Activated CD8-positive, alpha-beta T cell treated with anti-CD3 and anti-CD28 coated beads for 36 hours (primary cell): ENCODE data around the gene DHRS7C. TPM values are rescaled to one million over a fixed set of nuclear protein-coding genes. Genes with fewer than 3 reads are reported as not detected.

Source experiments
- ATAC-seq: fragments of 200-7000 bp; cut with Tn5 transposase; one replicate; pipeline ENCODE4 v1.10.0; 2021; ENCODE audit warnings: mild to moderate bottlenecking, moderate library complexity
- CTCF ChIA-PET: fragments of 350-600 bp; sonication (Branson Sonifier 250); formaldehyde crosslinking; loops from one replicate; lab custom pipeline; 2021; ENCODE audit warnings: antibody characterized with exemption; lab: Charles Lee
- POLR2A ChIA-PET: fragments of 350-600 bp; sonication (Branson Sonifier 250); formaldehyde crosslinking; loops from one replicate; lab custom pipeline; 2021; ENCODE audit warnings: antibody characterized with exemption; lab: Charles Lee
- DNase-seq: peaks from one replicate; pipeline ENCODE4 v3.0.0-alpha.2; 2020
- H3K27ac Mint-ChIP-seq: one replicate; pipeline ENCODE4 v1.8.0; 2021; ENCODE audit warnings: mild to moderate bottlenecking, mixed read lengths
- H3K27me3 Mint-ChIP-seq: one replicate; pipeline ENCODE4 v1.8.0; 2021; ENCODE audit warnings: mixed read lengths
- H3K36me3 Mint-ChIP-seq: one replicate; pipeline ENCODE4 v1.8.0; 2021; ENCODE audit warnings: low read depth, mixed read lengths
- H3K4me1 Mint-ChIP-seq: one replicate; pipeline ENCODE4 v1.8.0; 2021; ENCODE audit warnings: low read depth, mixed read lengths
- H3K4me3 Mint-ChIP-seq: one replicate; pipeline ENCODE4 v1.8.0; 2021; ENCODE audit warnings: mild to moderate bottlenecking, moderate library complexity, mixed read lengths
- H3K9me3 Mint-ChIP-seq: one replicate; pipeline ENCODE4 v1.8.0; 2021; ENCODE audit warnings: mixed read lengths
- intact Hi-C: fragments of 100-400 bp; cut with micrococcal nuclease; formaldehyde crosslinking; loops from one replicate; pipeline ENCODE4 v1.10.0; 2022
- total RNA-seq, 2 experiments: library from RNA; stranded (reverse); gene quantifications; one replicate each; pipeline ENCODE4 v1.2.3, GENCODE V29; 2021
- TF ChIP-seq, protein P1 (sequence below): fragments of 200-600 bp; IDR thresholded peaks from one replicate; pipeline ENCODE4 v1.8.0; 2022; ENCODE audit warnings: antibody characterized with exemption, mild to moderate bottlenecking

Gene DHRS7C
- total RNA-seq, 2 experiments from 2014 or later = not detected

DNA sequence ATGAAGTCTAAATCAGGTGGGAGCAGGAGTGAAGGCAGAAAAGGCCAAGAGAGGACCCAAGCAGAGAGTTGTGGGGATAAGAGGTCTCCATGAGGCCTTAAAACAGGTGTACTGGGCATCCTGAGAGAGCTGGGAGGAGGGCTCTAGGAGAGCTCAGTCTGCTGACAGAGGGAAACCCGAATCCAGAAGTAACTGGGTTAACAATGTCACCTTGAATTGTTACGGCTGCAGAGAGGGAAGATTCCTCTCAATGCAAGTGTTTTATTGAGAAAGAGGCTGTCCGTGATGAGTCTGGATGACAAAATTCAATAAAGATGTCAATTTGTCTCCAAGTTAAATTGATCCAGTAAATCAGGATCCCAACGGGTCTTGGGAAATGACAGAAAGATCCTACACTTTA lies 8.3 kb downstream of the DHRS7C start:
- Mint-ChIP-seq H3K4me3 (no peak overlapping the region), H3K36me3 (no peaks in the 10 kb centered on the region), H3K9me3 (no peaks in the 10 kb centered on the region), H3K4me1 (no peaks in the 10 kb centered on the region), H3K27ac (no peak overlapping the region), H3K27me3 (peaks cover 10% of the 10 kb centered on the region)
- TF ChIP-seq, protein P1, sequence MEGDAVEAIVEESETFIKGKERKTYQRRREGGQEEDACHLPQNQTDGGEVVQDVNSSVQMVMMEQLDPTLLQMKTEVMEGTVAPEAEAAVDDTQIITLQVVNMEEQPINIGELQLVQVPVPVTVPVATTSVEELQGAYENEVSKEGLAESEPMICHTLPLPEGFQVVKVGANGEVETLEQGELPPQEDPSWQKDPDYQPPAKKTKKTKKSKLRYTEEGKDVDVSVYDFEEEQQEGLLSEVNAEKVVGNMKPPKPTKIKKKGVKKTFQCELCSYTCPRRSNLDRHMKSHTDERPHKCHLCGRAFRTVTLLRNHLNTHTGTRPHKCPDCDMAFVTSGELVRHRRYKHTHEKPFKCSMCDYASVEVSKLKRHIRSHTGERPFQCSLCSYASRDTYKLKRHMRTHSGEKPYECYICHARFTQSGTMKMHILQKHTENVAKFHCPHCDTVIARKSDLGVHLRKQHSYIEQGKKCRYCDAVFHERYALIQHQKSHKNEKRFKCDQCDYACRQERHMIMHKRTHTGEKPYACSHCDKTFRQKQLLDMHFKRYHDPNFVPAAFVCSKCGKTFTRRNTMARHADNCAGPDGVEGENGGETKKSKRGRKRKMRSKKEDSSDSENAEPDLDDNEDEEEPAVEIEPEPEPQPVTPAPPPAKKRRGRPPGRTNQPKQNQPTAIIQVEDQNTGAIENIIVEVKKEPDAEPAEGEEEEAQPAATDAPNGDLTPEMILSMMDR = no peak
- ChIA-PET POLR2A (no interaction called here), CTCF (no interaction called here)
- no peak for ATAC-seq
- intact Hi-C loops = no loop called here
- DNase-seq = no peak

DNA sequence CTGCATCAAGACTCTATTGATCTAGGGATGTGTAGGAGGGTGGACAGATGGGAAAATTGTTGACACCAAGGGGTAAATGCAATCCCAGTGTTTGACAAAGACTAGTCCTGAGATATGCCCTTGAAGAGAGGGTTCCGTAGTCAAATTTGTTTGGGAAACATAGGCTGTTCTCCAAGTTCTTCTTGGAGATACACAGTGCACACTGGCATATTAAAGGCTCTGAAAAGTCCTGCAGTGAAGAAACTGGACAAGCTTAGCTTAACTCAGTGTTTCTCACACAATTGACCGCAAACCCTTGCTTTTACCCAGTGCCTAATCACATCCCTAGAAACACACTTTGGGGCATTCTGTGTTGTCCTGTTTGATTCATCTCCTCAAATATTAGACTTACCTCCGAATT lies 10.8 kb downstream of the DHRS7C start:
- H3K9me3 Mint-ChIP-seq = no peaks in the 10 kb centered on the region
- peaks cover 14% of the 10 kb centered on the region for H3K27me3 Mint-ChIP-seq
- TF ChIP-seq, protein P1 = no peak
- CTCF ChIA-PET = no interaction called here
- POLR2A ChIA-PET = no interaction called here
- intact Hi-C loops = no loop called here
- H3K4me3 Mint-ChIP-seq = no peak overlapping the region
- DNase-seq (no peak), ATAC-seq (no peak)
- H3K36me3 Mint-ChIP-seq = no peaks in the 10 kb centered on the region
- no peak overlapping the region for H3K27ac Mint-ChIP-seq
- no peaks in the 10 kb centered on the region for H3K4me1 Mint-ChIP-seq

DNA sequence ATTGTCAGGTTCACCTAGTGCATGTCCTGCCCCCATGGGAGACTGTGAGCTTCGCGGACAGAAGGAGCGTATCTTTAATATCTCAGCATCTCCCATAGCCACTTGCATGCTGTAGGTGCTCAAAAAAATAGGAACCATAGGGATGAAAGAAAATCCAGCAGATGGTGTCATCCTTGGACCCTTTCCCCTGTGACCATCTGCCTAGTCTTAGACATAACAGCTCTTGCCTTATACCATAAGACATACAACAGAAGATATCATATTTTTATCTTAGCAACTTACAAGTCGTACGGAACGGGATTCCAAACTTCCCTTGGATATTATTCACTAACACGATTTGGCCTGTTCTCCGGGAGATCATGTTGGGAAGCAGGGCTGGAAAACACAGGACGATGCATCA lies 14.5 kb downstream of the DHRS7C start:
- Mint-ChIP-seq H3K4me3 (no peak overlapping the region), H3K9me3 (no peaks in the 10 kb centered on the region), H3K4me1 (no peaks in the 10 kb centered on the region), H3K27me3 (peaks cover 9% of the 10 kb centered on the region), H3K27ac (no peak overlapping the region), H3K36me3 (no peaks in the 10 kb centered on the region)
- TF ChIP-seq, protein P1 = no peak
- intact Hi-C loops = no loop called here
- CTCF ChIA-PET = no interaction called here
- POLR2A ChIA-PET = no interaction called here
- DNase-seq (no peak), ATAC-seq (no peak)

GRCh38 chr17:9772658-9773057 lies 18.7 kb downstream of the DHRS7C start:
- Mint-ChIP-seq H3K36me3 (no peaks in the 10 kb centered on the region), H3K4me1 (no peaks in the 10 kb centered on the region), H3K4me3 (no peak overlapping the region), H3K27ac (no peak overlapping the region), H3K27me3 (peaks cover 7% of the 10 kb centered on the region), H3K9me3 (no peaks in the 10 kb centered on the region)
- TF ChIP-seq, protein P1 = no peak
- DNase-seq = no peak
- CTCF ChIA-PET = no interaction called here
- ATAC-seq = no peak
- intact Hi-C loops = no loop called here
- POLR2A ChIA-PET = no interaction called here

GRCh38 chr17:9771465-9771864 lies 19.9 kb downstream of the DHRS7C start:
- Mint-ChIP-seq H3K27ac (no peak overlapping the region), H3K4me1 (no peaks in the 10 kb centered on the region), H3K27me3 (peaks cover 7% of the 10 kb centered on the region), H3K36me3 (no peaks in the 10 kb centered on the region), H3K4me3 (no peak overlapping the region), H3K9me3 (no peaks in the 10 kb centered on the region)
- POLR2A ChIA-PET = no interaction called here
- no peak for ATAC-seq
- DNase-seq = no peak
- intact Hi-C loops = no loop called here
- CTCF ChIA-PET = no interaction called here
- TF ChIP-seq, protein P1 = no peak
